Natural killer cell (primary cell): ENCODE data around the gene DNAJC3. TPM values are rescaled to one million over a fixed set of nuclear protein-coding genes. Genes with fewer than 3 reads are reported as not detected.

Experiments used
- ATAC-seq, 3 donors: fragments of 150-1000 bp in 2 of 3; fragments of 200-7000 bp in 1 of 3; cut with Tn5 transposase; 1 replicate in 1 of 3; 2 replicates in 2 of 3; pipeline ENCODE4 v1.10.0; 2021; ENCODE audit warnings: mild to moderate bottlenecking in 2 of 3, moderate library complexity in 2 of 3
- DNase-seq, 2 donors: peaks; one replicate each; pipeline versions ENCODE4 v3.0.0 to v3.0.0-alpha.2; 2013 to 2021; ENCODE audit warnings: mixed read lengths in 1 of 2
- H3K27ac ChIP-seq: one replicate; pipeline ENCODE4 v1.5.1; 2013; ENCODE audit warnings: mild to moderate bottlenecking, low read length
- H3K27me3 ChIP-seq: one replicate; pipeline ENCODE4 v1.6.1; 2013; ENCODE audit warnings: low read length; ENCODE audit not compliant: control insufficient read depth, insufficient read depth
- H3K36me3 ChIP-seq: one replicate; pipeline ENCODE4 v1.6.1; 2013; ENCODE audit warnings: low read length; ENCODE audit not compliant: control insufficient read depth, insufficient read depth
- H3K4me1 ChIP-seq: one replicate; pipeline ENCODE4 v1.6.1; 2013; ENCODE audit warnings: low read length; ENCODE audit not compliant: control insufficient read depth, insufficient read depth
- H3K4me3 ChIP-seq: one replicate; pipeline ENCODE4 v1.5.1; 2013; ENCODE audit warnings: low read length
- H3K9me3 ChIP-seq: one replicate; pipeline ENCODE4 v1.6.1; 2013; ENCODE audit warnings: low read length; ENCODE audit not compliant: control insufficient read depth, insufficient read depth
- H3K27ac Mint-ChIP-seq, 2 donors: one replicate each; pipeline ENCODE4 v1.8.0; 2022; ENCODE audit warnings: mild to moderate bottlenecking in 2 of 2, mixed read lengths in 2 of 2, moderate library complexity in 1 of 2
- H3K27me3 Mint-ChIP-seq, 2 donors: one replicate each; pipeline ENCODE4 v1.8.0; 2022; ENCODE audit warnings: low read depth in 2 of 2, mixed read lengths in 2 of 2
- H3K36me3 Mint-ChIP-seq: one replicate; pipeline ENCODE4 v1.8.0; 2022; ENCODE audit warnings: mixed read lengths
- H3K4me1 Mint-ChIP-seq, 2 donors: one replicate each; pipeline ENCODE4 v1.8.0; 2022; ENCODE audit warnings: mixed read lengths in 2 of 2
- H3K4me3 Mint-ChIP-seq: one replicate; pipeline ENCODE4 v1.8.0; 2022; ENCODE audit warnings: mild to moderate bottlenecking, moderate library complexity, mixed read lengths
- H3K9me3 Mint-ChIP-seq, 2 donors: one replicate each; pipeline ENCODE4 v1.8.0; 2022; ENCODE audit warnings: mixed read lengths in 2 of 2
- CTCF ChIP-seq: fragments of 200-600 bp; IDR thresholded peaks from one replicate; pipeline ENCODE4 v1.8.0; 2022; ENCODE audit warnings: antibody characterized with exemption
- WGBS: methylation state at CpG from one replicate; pipeline ENCODE4 v1.1.7; 2013; ENCODE audit warnings: missing lambda C conversion rate; ENCODE audit not compliant: insufficient coverage; 5-methylcytosine and 5-hydroxymethylcytosine counted together
- intact Hi-C: fragments of 100-400 bp; cut with micrococcal nuclease; formaldehyde crosslinking; loops from one replicate; pipeline ENCODE4 v1.14.2; 2022
- total RNA-seq, 4 donors: library from RNA; stranded (reverse); fragments of 120-200 nt in 1 of 4; gene quantifications; one replicate each; pipeline versions ENCODE4 v1.2.3 to v1.2.4, GENCODE V29; 2013 to 2022

The DNAJC3 gene
- total RNA-seq, 3 donors from 2014 or later (not counting 1 experiment from before 2014, with no cell fraction given) = 26.5 to 38.1 (median 29.0) TPM

- Mint-ChIP-seq H3K4me3 (no peak overlapping the region), H3K4me1 (peaks cover 4 to 5% of the 10 kb centered on the region in 2 donors), H3K9me3 (no peaks in the 10 kb centered on the region), H3K36me3 (no peaks in the 10 kb centered on the region), H3K27me3 (peaks cover 23 to 33% of the 10 kb centered on the region in 2 donors), H3K27ac (no peak overlapping the region)
- ATAC-seq = no peak
- Histone ChIP-seq H3K9me3 (no peaks in the 10 kb centered on the region), H3K36me3 (no peaks in the 10 kb centered on the region), H3K4me3 (no peak overlapping the region), H3K27me3 (peaks cover 27% of the 10 kb centered on the region), H3K27ac (no peak overlapping the region), H3K4me1 (peaks cover 13% of the 10 kb centered on the region)
- 3% methylated on average over 62 of the region's 62 CpGs for WGBS
- DNase-seq = no peak
- TF ChIP-seq CTCF = no peak
- intact Hi-C loops = no loop called here
Measured at GRCh38 chr13:95643936-95644598, 32.9 kb upstream of the DNAJC3 start.

- Histone ChIP-seq H3K36me3 (no peaks in the 10 kb centered on the region), H3K9me3 (no peaks in the 10 kb centered on the region), H3K4me3 (no peak within 1 kb of the TSS), H3K27me3 (peaks cover 26% of the 10 kb centered on the region), H3K4me1 (peaks cover 13% of the 10 kb centered on the region), H3K27ac (no peak within 1 kb of the TSS)
- intact Hi-C loops = no loop called here
- DNase-seq = no peak
- Mint-ChIP-seq H3K36me3 (no peaks in the 10 kb centered on the region), H3K27ac (no peak within 1 kb of the TSS), H3K4me3 (peak within 1 kb of the TSS; percentile 74), H3K4me1 (peaks cover 4 to 5% of the 10 kb centered on the region in 2 donors), H3K27me3 (peaks cover 23 to 30% of the 10 kb centered on the region in 2 donors), H3K9me3 (no peaks in the 10 kb centered on the region)
- no peak for TF ChIP-seq CTCF
- no peak for ATAC-seq
- 5% methylated on average over 27 of the region's 30 CpGs for WGBS
Measured at GRCh38 chr13:95644601-95645052, 32.3 kb upstream of the DNAJC3 start, which contains the start of gene DZIP1. Gene DZIP1, minus strand, starts transcription at chr13:95644706. Its CDS starts 2,677 bp downstream, at chr13:95642029.

GRCh38 chr13:95647321-95647720, 29.6 kb upstream of the DNAJC3 start:
- no peaks in the 10 kb centered on the region for H3K36me3 Mint-ChIP-seq
- Histone ChIP-seq H3K36me3 (no peaks in the 10 kb centered on the region), H3K27ac (no peak overlapping the region), H3K27me3 (peaks cover 17% of the 10 kb centered on the region), H3K9me3 (no peaks in the 10 kb centered on the region), H3K4me3 (no peak overlapping the region), H3K4me1 (peaks cover 13% of the 10 kb centered on the region)
- peaks cover 4 to 5% of the 10 kb centered on the region in 2 donors for H3K4me1 Mint-ChIP-seq
- peaks cover 17 to 20% of the 10 kb centered on the region in 2 donors for H3K27me3 Mint-ChIP-seq
- no peak for DNase-seq
- H3K27ac Mint-ChIP-seq = no peak overlapping the region
- no peak overlapping the region for H3K4me3 Mint-ChIP-seq
- WGBS = 94% methylated on average over 5 of the region's 6 CpGs
- no peak for TF ChIP-seq CTCF
- no peaks in the 10 kb centered on the region for H3K9me3 Mint-ChIP-seq
- intact Hi-C loops = no loop called here
- ATAC-seq = no peak
